GM12865 (cell line): ENCODE data around the gene FAM217B.
"Not testable (repeated sequence)": the region's sequence is repeated elsewhere in the genome, so short reads cannot be mapped to it uniquely, and the experiment has no call there.

Experiments
- DNase-seq: peaks from one replicate; pipeline ENCODE4 v3.0.0; 2010; ENCODE audit warnings: low read depth
- H3K4me3 ChIP-seq: 2 replicates; pipeline ENCODE4 v1.5.1; 2011; ENCODE audit warnings: mild to moderate bottlenecking, low read depth, low read length, control low read depth
- TF ChIP-seq, protein P1 (sequence below): IDR thresholded peaks from 2 replicates; pipeline ENCODE4 v1.5.1; 2011; ENCODE audit warnings: low read length, control low read depth, low read depth, inconsistent platforms; ENCODE audit not compliant: insufficient read depth; ENCODE audit errors: missing control alignments

The FAM217B gene

DNA sequence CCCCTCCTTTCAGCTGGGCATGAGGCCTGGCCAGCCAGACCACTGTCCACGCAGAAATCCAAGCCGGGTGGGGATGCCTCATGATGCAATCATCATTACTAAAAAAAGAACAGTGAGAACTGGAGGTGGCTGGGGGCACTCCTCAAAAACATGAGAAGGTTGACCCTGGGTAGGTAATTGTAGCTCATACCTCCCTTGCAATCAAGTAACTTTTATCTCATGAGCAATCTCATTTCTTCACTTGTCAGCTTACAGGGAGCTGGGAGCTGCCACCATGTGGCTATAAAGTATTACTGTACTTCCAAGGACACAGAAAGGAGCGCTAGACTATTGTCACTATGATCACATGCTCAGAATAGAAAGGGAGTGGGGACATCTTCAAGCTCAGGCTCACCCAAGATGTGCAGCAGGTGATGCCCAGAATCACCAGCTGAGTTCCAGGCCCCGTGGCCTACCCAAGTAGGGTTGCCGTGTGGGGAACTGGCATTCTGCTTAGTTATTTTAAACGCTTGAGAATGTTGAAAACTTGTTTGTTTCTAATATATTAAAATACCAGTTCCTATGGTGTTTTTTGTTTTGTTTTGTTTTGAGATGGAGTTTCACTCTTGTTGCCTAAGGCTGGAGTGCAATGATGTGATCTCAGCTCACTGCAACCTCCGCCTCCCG lies 15.1 kb downstream of the FAM217B start:
- no peak overlapping the region for H3K4me3 ChIP-seq
- DNase-seq, result peak; percentile 16

DNA sequence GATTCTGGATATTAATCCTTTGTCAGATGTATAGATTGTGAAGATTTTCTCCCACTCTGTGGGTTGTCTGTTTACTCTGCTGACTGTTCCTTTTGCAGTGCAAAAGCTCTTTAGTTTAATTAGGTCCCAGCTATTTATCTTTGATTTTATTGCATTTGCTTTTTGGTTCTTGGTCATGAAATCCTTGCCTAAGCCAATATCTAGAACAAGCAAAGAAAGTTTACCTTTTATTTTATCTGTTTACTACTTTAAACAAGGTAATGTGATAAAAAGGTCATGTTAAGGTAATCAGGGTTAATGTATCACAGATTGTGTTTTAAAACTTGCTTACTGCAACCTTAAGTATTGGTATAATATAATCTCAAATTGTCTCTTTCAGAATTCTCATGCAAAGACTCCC lies 17.4 kb downstream of the FAM217B start:
- H3K4me3 ChIP-seq, DNase-seq: not testable (repeated sequence)

More for the DNA sequence above, 15.1 kb downstream of the FAM217B start:
- TF ChIP-seq, protein P1, sequence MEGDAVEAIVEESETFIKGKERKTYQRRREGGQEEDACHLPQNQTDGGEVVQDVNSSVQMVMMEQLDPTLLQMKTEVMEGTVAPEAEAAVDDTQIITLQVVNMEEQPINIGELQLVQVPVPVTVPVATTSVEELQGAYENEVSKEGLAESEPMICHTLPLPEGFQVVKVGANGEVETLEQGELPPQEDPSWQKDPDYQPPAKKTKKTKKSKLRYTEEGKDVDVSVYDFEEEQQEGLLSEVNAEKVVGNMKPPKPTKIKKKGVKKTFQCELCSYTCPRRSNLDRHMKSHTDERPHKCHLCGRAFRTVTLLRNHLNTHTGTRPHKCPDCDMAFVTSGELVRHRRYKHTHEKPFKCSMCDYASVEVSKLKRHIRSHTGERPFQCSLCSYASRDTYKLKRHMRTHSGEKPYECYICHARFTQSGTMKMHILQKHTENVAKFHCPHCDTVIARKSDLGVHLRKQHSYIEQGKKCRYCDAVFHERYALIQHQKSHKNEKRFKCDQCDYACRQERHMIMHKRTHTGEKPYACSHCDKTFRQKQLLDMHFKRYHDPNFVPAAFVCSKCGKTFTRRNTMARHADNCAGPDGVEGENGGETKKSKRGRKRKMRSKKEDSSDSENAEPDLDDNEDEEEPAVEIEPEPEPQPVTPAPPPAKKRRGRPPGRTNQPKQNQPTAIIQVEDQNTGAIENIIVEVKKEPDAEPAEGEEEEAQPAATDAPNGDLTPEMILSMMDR, result peak; percentile 1

DNA sequence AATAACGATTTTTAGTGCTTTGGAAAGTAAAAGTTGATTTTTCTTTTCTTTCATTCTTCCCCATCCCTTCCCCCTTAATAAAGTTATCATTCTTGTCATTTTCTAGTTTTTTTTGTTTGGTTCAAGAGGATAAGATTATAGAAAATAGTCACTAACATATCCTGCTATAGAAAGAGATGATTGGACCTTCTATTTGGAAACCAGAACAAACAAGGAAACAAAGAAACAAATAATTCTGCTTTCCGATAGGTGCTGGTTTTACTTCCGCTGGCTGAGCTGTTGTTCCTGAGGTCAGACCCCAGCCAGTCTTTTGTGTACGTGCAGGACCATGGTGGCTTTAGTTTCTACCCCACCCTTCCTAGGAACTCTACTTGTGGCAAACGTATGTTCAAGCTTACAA lies 17.9 kb downstream of the FAM217B start, which contains the start of gene CDH26:
CDH26 (plus strand) TSS at position 301 of the 400 bp plus-strand sequence. CDS start 304 bp downstream, outside the sequence.
- TF ChIP-seq, protein P1, result no peak
- no peak for DNase-seq
- no peak within 1 kb of the TSS for H3K4me3 ChIP-seq

DNA sequence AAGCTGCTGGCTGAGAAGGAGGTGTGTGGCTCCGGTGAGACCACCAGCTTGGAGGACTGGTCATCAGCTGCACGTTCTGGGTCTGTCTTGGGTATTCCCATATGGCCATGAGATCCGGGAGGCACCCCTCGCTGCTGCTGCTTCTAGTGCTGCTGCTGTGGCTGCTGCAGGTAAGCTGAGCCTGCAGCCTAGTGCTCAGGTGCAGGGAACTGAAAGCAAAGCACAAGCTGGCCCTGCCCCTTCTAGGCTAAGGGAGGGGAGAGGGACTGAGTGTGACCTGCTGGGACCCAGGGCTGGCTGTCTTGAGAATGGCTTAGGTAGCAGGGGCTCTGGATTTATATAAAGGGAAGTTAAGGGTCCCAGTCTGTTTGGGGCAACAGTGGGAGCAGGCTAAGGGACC lies 18.4 kb downstream of the FAM217B start:
- DNase-seq, result no peak
- TF ChIP-seq, protein P1, result no peak
- H3K4me3 ChIP-seq, result no peak overlapping the region

DNA sequence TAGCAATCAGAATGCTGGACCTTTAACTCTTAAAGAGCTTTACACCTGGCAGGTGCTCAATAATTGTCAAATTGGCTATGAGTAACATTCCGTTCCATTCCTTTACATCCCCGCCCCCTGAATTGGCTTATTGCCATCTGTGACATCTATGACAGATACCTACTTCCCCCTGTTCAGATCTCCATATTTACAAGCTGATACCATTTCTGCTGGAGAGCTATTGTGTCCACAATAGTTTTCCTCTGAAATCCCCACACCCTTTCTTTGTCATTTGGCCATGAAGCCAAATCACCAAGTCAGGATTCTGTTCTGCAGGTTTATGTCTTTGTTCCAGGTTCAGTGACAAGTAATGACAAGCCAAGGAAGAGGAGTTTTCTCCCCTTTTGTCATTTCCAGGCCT lies 21.2 kb downstream of the FAM217B start:
- H3K4me3 ChIP-seq, result no peak overlapping the region
- no peak for DNase-seq
- TF ChIP-seq, protein P1, result no peak

DNA sequence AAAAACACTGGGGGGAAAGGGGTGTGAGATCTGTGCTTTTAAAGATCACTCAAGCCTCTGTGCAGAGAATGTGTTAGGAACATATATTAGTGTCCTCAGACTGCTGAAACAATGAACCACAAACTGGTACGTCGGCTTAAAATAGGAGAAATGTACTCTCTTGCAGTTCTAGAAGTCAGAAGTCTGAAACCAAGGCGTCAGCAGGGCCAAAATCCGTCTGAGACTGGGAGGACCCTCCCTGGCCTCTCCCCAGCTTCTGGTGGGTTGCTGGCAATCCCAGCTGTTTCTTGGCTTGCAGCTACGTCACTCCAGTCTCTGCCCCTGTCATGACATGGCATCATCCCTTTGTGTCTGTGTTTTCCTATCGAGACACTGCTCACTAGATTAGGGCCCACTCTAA lies 22.0 kb downstream of the FAM217B start:
- no peak overlapping the region for H3K4me3 ChIP-seq
- TF ChIP-seq, protein P1, result no peak
- DNase-seq, result no peak

DNA sequence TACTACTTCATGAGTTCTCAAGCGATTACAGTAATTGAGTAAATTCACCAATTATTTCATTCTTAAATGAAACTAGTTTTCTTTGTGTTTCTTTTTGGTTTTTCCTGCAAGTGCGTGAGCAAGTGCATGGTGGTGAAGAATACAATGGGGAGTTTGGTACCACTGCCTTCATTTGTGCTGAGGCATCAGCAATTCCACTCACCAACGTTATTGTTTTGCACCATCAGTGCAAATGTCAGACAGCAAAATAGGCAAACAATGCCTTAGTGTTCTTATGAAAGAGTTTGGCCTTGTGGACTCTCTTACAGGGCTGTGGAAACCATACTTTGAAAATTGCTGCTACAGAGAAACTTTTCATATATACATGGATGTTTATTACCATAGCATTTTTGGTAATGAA lies 26.2 kb downstream of the FAM217B start:
- DNase-seq, result no peak
- TF ChIP-seq, protein P1, result no peak
- H3K4me3 ChIP-seq, result no peak overlapping the region
